ENCODE results near the gene PARD6G.

DNA sequence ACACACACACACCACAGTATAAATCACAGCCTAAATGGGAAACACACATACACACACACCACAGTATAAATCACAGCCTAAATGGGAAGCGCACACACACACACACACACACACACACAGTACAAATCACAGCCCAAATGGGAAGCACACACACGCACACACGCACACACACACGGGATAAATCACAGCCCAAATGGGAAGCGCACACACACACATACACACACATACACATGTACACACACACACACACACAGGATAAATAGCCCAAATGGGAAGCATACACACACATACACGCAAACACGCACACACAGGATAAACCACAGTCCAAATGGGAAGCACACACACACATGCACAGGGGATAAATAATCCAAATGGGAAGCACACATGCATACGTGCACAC lies 70.2 kb downstream of the PARD6G start:
- TF ChIP-seq FOXA1 (IDR thresholded peaks at IDR 0.05) (no peak), FOXM1 (IDR thresholded peaks at IDR 0.05; ENCODE audit: borderline replicate concordance) (no peak), LEF1 (IDR thresholded peaks at IDR 0.05; ENCODE audit: borderline replicate concordance) (no peak)

Data from HEK293T (cell line).